Measurements from ENCODE around the gene PBRM1.

The PBRM1 gene

GRCh38 chr3:52525680-52526561 lies 159.8 kb downstream of the PBRM1 start:
- no peak overlapping the region for H3K4me3 ChIP-seq (ENCODE audit: low read depth, low read length)
- H3K27me3 ChIP-seq (ENCODE audit: control insufficient read depth, insufficient read depth, low read length) = no peaks in the 10 kb centered on the region
- no peaks in the 10 kb centered on the region for H3K79me2 ChIP-seq
- no peaks in the 10 kb centered on the region for H3K36me3 ChIP-seq (ENCODE audit: control insufficient read depth, insufficient read depth, low read length)
- H3K4me1 ChIP-seq = peaks cover 4% of the 10 kb centered on the region
- no peak overlapping the region for H3K4me2 ChIP-seq (ENCODE audit: low read length)
- H3K9me3 ChIP-seq (ENCODE audit: control insufficient read depth, low read length) = no peaks in the 10 kb centered on the region
- no peak for TF ChIP-seq CTCF (IDR thresholded peaks at IDR 0.05)
- H3K27ac ChIP-seq = no peak overlapping the region
- H3K9ac ChIP-seq = no peak overlapping the region
- H2AFZ ChIP-seq = no peak overlapping the region

GRCh38 chr3:52524752-52525679 lies 160.7 kb downstream of the PBRM1 start:
- Histone ChIP-seq H3K27ac (no peak overlapping the region), H3K79me2 (no peaks in the 10 kb centered on the region), H3K9ac (no peak overlapping the region)

GRCh38 chr3:52524258-52524751 lies 161.4 kb downstream of the PBRM1 start:
- no peak overlapping the region for H3K27ac ChIP-seq
- no peak overlapping the region for H3K9ac ChIP-seq
- no peaks in the 10 kb centered on the region for H3K27me3 ChIP-seq (ENCODE audit: control insufficient read depth, insufficient read depth, low read length)
- no peak overlapping the region for H3K4me3 ChIP-seq (ENCODE audit: low read depth, low read length)
- no peak overlapping the region for H2AFZ ChIP-seq
- TF ChIP-seq CTCF (IDR thresholded peaks at IDR 0.05) = no peak
- H3K9me3 ChIP-seq (ENCODE audit: control insufficient read depth, low read length) = no peaks in the 10 kb centered on the region
- H3K4me1 ChIP-seq = no peaks in the 10 kb centered on the region
- no peaks in the 10 kb centered on the region for H3K79me2 ChIP-seq
- H3K36me3 ChIP-seq (ENCODE audit: control insufficient read depth, insufficient read depth, low read length) = no peaks in the 10 kb centered on the region
- no peak overlapping the region for H3K4me2 ChIP-seq (ENCODE audit: low read length)

More at GRCh38 chr3:52524752-52525679, 160.7 kb downstream of the PBRM1 start:
- H3K4me1 ChIP-seq = no peaks in the 10 kb centered on the region
- no peak for TF ChIP-seq CTCF (IDR thresholded peaks at IDR 0.05)
- no peaks in the 10 kb centered on the region for H3K9me3 ChIP-seq (ENCODE audit: control insufficient read depth, low read length)
- no peak overlapping the region for H2AFZ ChIP-seq
- no peaks in the 10 kb centered on the region for H3K27me3 ChIP-seq (ENCODE audit: control insufficient read depth, insufficient read depth, low read length)
- no peak overlapping the region for H3K4me3 ChIP-seq (ENCODE audit: low read depth, low read length)
- no peaks in the 10 kb centered on the region for H3K36me3 ChIP-seq (ENCODE audit: control insufficient read depth, insufficient read depth, low read length)
- no peak overlapping the region for H3K4me2 ChIP-seq (ENCODE audit: low read length)

- Histone ChIP-seq H3K79me2 (no peaks in the 10 kb centered on the region), H3K4me2 (ENCODE audit: low read length) (no peak overlapping the region), H3K27me3 (ENCODE audit: control insufficient read depth, insufficient read depth, low read length) (no peaks in the 10 kb centered on the region), H3K4me3 (ENCODE audit: low read depth, low read length) (no peak overlapping the region), H3K4me1 (no peaks in the 10 kb centered on the region), H3K9me3 (ENCODE audit: control insufficient read depth, low read length) (no peaks in the 10 kb centered on the region), H3K27ac (no peak overlapping the region), H2AFZ (no peak overlapping the region), H3K9ac (no peak overlapping the region), H3K36me3 (ENCODE audit: control insufficient read depth, insufficient read depth, low read length) (no peaks in the 10 kb centered on the region)
- no peak for TF ChIP-seq CTCF (IDR thresholded peaks at IDR 0.05)
Observed at GRCh38 chr3:52523386-52524257, 162.1 kb downstream of the PBRM1 start.

Data from parathyroid adenoma (tissue), 2 donors.